ENCODE data around the gene FRMD4B.

DNA sequence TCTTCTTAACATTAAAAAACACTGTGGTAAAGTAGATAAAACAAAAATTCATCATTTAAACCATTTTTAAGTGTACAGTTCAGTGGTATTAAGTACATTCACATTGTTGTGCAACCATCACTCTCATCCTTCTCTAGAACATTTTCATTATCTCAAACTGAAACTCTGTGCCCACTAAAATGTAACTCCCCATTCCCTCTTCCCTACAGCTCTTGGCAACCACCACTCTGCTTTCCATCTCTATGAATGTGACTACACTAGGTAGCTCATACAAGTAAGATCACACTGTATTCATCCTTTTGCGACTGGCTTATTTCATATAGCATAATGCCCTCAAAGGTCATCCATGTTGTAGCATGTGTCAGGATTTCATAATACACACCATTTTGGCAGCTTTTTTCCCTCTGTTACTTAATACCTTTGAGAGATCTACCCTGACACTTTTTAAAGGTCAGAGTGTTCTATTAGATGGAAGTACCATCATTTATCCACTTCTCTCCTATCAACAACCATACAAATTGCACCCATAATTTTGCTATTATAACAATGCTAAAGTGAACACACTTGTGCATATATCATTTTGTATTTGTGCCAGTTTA, 42.9 kb upstream of the FRMD4B start:
- TF ChIP-seq, protein P1, sequence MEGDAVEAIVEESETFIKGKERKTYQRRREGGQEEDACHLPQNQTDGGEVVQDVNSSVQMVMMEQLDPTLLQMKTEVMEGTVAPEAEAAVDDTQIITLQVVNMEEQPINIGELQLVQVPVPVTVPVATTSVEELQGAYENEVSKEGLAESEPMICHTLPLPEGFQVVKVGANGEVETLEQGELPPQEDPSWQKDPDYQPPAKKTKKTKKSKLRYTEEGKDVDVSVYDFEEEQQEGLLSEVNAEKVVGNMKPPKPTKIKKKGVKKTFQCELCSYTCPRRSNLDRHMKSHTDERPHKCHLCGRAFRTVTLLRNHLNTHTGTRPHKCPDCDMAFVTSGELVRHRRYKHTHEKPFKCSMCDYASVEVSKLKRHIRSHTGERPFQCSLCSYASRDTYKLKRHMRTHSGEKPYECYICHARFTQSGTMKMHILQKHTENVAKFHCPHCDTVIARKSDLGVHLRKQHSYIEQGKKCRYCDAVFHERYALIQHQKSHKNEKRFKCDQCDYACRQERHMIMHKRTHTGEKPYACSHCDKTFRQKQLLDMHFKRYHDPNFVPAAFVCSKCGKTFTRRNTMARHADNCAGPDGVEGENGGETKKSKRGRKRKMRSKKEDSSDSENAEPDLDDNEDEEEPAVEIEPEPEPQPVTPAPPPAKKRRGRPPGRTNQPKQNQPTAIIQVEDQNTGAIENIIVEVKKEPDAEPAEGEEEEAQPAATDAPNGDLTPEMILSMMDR (IDR thresholded peaks at IDR 0.05), result no peak
- TF ChIP-seq POLR2A (IDR thresholded peaks at IDR 0.05), result no peak

All from lower leg skin (tissue), 3 donors.